GM21381 (cell line): ENCODE data around the gene KRT8.
A peak's percentile ranks its signal among the peaks of the same experiment; 100 is the strongest.

ENCODE experiments used
- ATAC-seq: cut with Tn5 transposase; IDR thresholded peaks from one replicate; pipeline ENCODE4 v1.9.1; 2021; ENCODE audit warnings: mild to moderate bottlenecking, moderate library complexity; ENCODE audit not compliant: unreplicated experiment

KRT8 gene

GRCh38 chr12:52925717-52926595 lies 21.1 kb upstream of the KRT8 start:
- no peak for ATAC-seq

- ATAC-seq = no peak
Measured at GRCh38 chr12:52924764-52925716, 20.2 kb upstream of the KRT8 start.

- no peak for ATAC-seq
Measured at GRCh38 chr12:52921488-52922165, 16.8 kb upstream of the KRT8 start.

- ATAC-seq = no peak
Measured at GRCh38 chr12:52920937-52921336, 16.1 kb upstream of the KRT8 start.

GRCh38 chr12:52918784-52919183 lies 13.9 kb upstream of the KRT8 start:
- no peak for ATAC-seq

GRCh38 chr12:52918351-52918750 lies 13.5 kb upstream of the KRT8 start:
- ATAC-seq = no peak

GRCh38 chr12:52917800-52918199 lies 12.9 kb upstream of the KRT8 start:
- ATAC-seq = no peak

GRCh38 chr12:52916216-52916615 lies 11.3 kb upstream of the KRT8 start:
- ATAC-seq = no peak

GRCh38 chr12:52915637-52916036 lies 10.8 kb upstream of the KRT8 start:
- ATAC-seq = no peak

GRCh38 chr12:52914576-52915121 lies 9.8 kb upstream of the KRT8 start:
- no peak for ATAC-seq

GRCh38 chr12:52913431-52913821 lies 8.6 kb upstream of the KRT8 start:
- ATAC-seq = no peak

- ATAC-seq = no peak
Measured at GRCh38 chr12:52912711-52913430, 8.0 kb upstream of the KRT8 start.

- no peak for ATAC-seq
Measured at GRCh38 chr12:52910248-52910883, 5.5 kb upstream of the KRT8 start.

- ATAC-seq = no peak
Measured at GRCh38 chr12:52909796-52910195, 4.9 kb upstream of the KRT8 start.

- ATAC-seq = no peak
Measured at GRCh38 chr12:52909331-52909730, 4.5 kb upstream of the KRT8 start.

GRCh38 chr12:52907092-52907810 lies 2.4 kb upstream of the KRT8 start:
- ATAC-seq = no peak

- ATAC-seq = no peak
Measured at GRCh38 chr12:52906191-52906601, 1.3 kb upstream of the KRT8 start.

GRCh38 chr12:52903855-52904508 lies 894 bp downstream of the KRT8 start:
- ATAC-seq = peak; percentile 49
